Dedifferentiated amniotic fluid mesenchymal stem cell (primary cell): ENCODE data around the gene GPAM.
"Not testable (repeated sequence)": the region's sequence is repeated elsewhere in the genome, so short reads cannot be mapped to it uniquely, and the experiment has no call there.

Experiments used
- DNase-seq: peaks from one replicate; pipeline ENCODE4 v3.0.0-alpha.2; 2016; ENCODE audit errors: extremely low spot score

Gene GPAM

GRCh38 chr10:112132435-112132834 is 51.1 kb downstream of the GPAM start:
- DNase-seq: no peak

GRCh38 chr10:112131996-112132395 is 51.6 kb downstream of the GPAM start:
- no peak for DNase-seq

- DNase-seq: no peak
Observed at GRCh38 chr10:112131346-112131745, 52.2 kb downstream of the GPAM start.

- no peak for DNase-seq
Observed at GRCh38 chr10:112126901-112127300, 56.7 kb downstream of the GPAM start.

GRCh38 chr10:112126172-112126571 is 57.4 kb downstream of the GPAM start:
- no peak for DNase-seq

GRCh38 chr10:112124866-112125265 is 58.7 kb downstream of the GPAM start:
- DNase-seq: no peak

- DNase-seq: no peak
Observed at GRCh38 chr10:112122827-112123226, 60.7 kb downstream of the GPAM start.

GRCh38 chr10:112120491-112120890 is 63.1 kb downstream of the GPAM start:
- DNase-seq: no peak

- no peak for DNase-seq
Observed at GRCh38 chr10:112115781-112116385, 67.7 kb downstream of the GPAM start.

GRCh38 chr10:112109779-112110178 is 73.8 kb downstream of the GPAM start:
- not testable (repeated sequence) for DNase-seq
